GM18907 (cell line): ENCODE results near the gene ADAMTSL3.

Experiments
- ATAC-seq: cut with Tn5 transposase; IDR thresholded peaks from one replicate; pipeline ENCODE4 v1.9.1; 2021; ENCODE audit warnings: mild to moderate bottlenecking, moderate library complexity; ENCODE audit not compliant: unreplicated experiment

The ADAMTSL3 gene

GRCh38 chr15:83654379-83655236 lies 685 bp downstream of the ADAMTSL3 start:
- no peak for ATAC-seq

GRCh38 chr15:83655237-83655616 lies 1.3 kb downstream of the ADAMTSL3 start:
- no peak for ATAC-seq

- no peak for ATAC-seq
Observed at GRCh38 chr15:83656192-83656591, 2.3 kb downstream of the ADAMTSL3 start.

GRCh38 chr15:83656943-83657528 lies 3.1 kb downstream of the ADAMTSL3 start:
- no peak for ATAC-seq

GRCh38 chr15:83657549-83657948 lies 3.6 kb downstream of the ADAMTSL3 start:
- ATAC-seq: no peak

GRCh38 chr15:83658430-83659416 lies 4.8 kb downstream of the ADAMTSL3 start:
- no peak for ATAC-seq

- no peak for ATAC-seq
Observed at GRCh38 chr15:83659417-83659812, 5.5 kb downstream of the ADAMTSL3 start.

GRCh38 chr15:83665480-83665879 lies 11.6 kb downstream of the ADAMTSL3 start:
- ATAC-seq: no peak

- no peak for ATAC-seq
Observed at GRCh38 chr15:83670672-83671229, 16.8 kb downstream of the ADAMTSL3 start.

GRCh38 chr15:83671603-83672002 lies 17.7 kb downstream of the ADAMTSL3 start:
- no peak for ATAC-seq

- ATAC-seq: no peak
Observed at GRCh38 chr15:83673385-83673784, 19.5 kb downstream of the ADAMTSL3 start.

GRCh38 chr15:83682476-83683088 lies 28.7 kb downstream of the ADAMTSL3 start:
- ATAC-seq: no peak

- no peak for ATAC-seq
Observed at GRCh38 chr15:83685916-83686332, 32.0 kb downstream of the ADAMTSL3 start.

GRCh38 chr15:83688201-83688600 lies 34.3 kb downstream of the ADAMTSL3 start:
- ATAC-seq: no peak

GRCh38 chr15:83690676-83691075 lies 36.8 kb downstream of the ADAMTSL3 start:
- ATAC-seq: no peak

GRCh38 chr15:83692746-83693581 lies 39.0 kb downstream of the ADAMTSL3 start:
- no peak for ATAC-seq

GRCh38 chr15:83694015-83694414 lies 40.1 kb downstream of the ADAMTSL3 start:
- no peak for ATAC-seq

GRCh38 chr15:83694536-83694935 lies 40.6 kb downstream of the ADAMTSL3 start:
- no peak for ATAC-seq

GRCh38 chr15:83695246-83695645 lies 41.3 kb downstream of the ADAMTSL3 start:
- no peak for ATAC-seq
